ENCODE data around the gene CAPRIN2. TPM values are rescaled to one million over a fixed set of nuclear protein-coding genes. Genes with fewer than 3 reads are reported as not detected.

CAPRIN2 gene
- total RNA-seq, 4 donors from 2014 or later = 6.3 to 21.1 (median 7.2) TPM

DNA sequence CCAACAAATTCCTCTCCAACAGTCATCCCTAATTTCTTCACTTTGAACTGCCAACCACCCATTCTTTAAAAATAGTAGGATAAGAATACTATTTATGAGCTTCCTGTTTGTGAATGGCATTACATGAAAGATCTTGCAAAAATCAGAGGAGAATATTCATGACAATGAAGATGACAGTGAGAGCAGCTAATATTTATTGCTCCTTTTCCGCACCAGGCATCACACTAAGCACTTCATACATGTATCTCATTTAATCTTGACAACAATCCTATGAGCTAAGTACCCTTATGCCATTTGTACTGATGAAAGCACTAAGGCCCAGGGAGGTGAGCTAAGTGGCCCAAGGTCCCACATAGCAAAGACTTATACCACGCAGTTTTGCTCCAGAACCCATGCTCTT lies 37.3 kb upstream of the CAPRIN2 start:
- Histone ChIP-seq H3K27me3 (no peaks in the 10 kb centered on the region), H3K4me1 (peaks cover 7 to 24% of the 10 kb centered on the region in 2 donors), H3K27ac (peak overlapping the region in 1 of 4 donors; percentile 30), H3K9me3 (no peaks in the 10 kb centered on the region), H3K36me3 (no peaks in the 10 kb centered on the region), H3K4me3 (no peak overlapping the region)
- no peak for TF ChIP-seq POLR2A (IDR thresholded peaks at IDR 0.05)
- TF ChIP-seq, protein P1, sequence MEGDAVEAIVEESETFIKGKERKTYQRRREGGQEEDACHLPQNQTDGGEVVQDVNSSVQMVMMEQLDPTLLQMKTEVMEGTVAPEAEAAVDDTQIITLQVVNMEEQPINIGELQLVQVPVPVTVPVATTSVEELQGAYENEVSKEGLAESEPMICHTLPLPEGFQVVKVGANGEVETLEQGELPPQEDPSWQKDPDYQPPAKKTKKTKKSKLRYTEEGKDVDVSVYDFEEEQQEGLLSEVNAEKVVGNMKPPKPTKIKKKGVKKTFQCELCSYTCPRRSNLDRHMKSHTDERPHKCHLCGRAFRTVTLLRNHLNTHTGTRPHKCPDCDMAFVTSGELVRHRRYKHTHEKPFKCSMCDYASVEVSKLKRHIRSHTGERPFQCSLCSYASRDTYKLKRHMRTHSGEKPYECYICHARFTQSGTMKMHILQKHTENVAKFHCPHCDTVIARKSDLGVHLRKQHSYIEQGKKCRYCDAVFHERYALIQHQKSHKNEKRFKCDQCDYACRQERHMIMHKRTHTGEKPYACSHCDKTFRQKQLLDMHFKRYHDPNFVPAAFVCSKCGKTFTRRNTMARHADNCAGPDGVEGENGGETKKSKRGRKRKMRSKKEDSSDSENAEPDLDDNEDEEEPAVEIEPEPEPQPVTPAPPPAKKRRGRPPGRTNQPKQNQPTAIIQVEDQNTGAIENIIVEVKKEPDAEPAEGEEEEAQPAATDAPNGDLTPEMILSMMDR (IDR thresholded peaks at IDR 0.05 in 4 of 5, conservative IDR thresholded peaks at IDR 0.05 in 1 of 5) = no peak
- intact Hi-C loops (cut with DNase I; ENCODE audit: low total_unique reads) = no loop called here
- in situ Hi-C loops (cut with MboI; ENCODE audit: low sequenced_read_pairs in 4 of 4) = no loop called here
- no peak for ATAC-seq
- DNase-seq = no peak

DNA sequence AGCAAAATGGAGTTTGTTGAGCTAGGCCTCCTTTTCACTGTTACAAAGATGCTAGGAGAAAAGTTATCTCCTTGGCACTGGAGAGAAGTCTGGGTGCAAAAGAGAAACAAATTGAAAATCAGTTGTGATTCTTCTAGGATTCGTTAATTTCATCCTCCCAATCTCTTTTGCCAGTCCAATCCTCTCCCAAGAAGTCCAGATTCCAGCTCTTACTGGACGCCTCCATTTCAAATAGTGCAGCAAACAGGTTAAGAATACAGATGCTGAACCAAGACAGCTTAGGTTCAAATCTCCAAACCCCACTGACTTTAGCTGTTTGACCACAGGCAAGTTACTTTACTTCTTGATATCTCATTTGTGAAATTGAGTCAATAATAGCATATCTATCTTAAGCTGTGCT lies 34.0 kb upstream of the CAPRIN2 start:
- no peak overlapping the region for H3K4me3 ChIP-seq
- intact Hi-C loops (cut with DNase I; ENCODE audit: low total_unique reads) (no loop called here), in situ Hi-C loops (cut with MboI; ENCODE audit: low sequenced_read_pairs in 4 of 4) (no loop called here)
- no peak overlapping the region for H3K27ac ChIP-seq
- no peak for ATAC-seq
- H3K27me3 ChIP-seq = no peaks in the 10 kb centered on the region
- no peak for DNase-seq
- H3K4me1 ChIP-seq = peaks cover 7 to 13% of the 10 kb centered on the region in 2 donors
- TF ChIP-seq, protein P1 (IDR thresholded peaks at IDR 0.05 in 4 of 5, conservative IDR thresholded peaks at IDR 0.05 in 1 of 5) = no peak
- TF ChIP-seq POLR2A (IDR thresholded peaks at IDR 0.05) = no peak
- H3K36me3 ChIP-seq = no peaks in the 10 kb centered on the region
- no peaks in the 10 kb centered on the region for H3K9me3 ChIP-seq

DNA sequence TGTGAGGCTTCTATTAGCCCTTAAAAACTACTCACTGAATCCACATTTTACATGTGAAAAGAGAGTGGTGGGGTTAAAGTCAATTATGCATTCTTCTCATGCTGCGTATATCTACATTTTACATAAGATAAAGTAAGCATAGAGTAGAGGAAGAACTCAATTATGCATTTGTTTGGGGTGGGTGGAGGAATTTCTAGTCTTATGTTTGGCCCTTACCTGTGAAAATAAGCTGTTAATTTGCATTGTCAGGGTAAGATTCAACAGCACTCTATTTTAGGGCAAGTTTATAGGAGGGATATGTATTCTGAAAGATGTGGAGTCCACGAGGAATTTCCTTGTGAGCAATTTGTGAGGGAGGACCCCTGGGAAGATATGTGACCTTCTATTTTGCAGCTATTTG lies 30.9 kb upstream of the CAPRIN2 start:
- no peaks in the 10 kb centered on the region for H3K36me3 ChIP-seq
- no peaks in the 10 kb centered on the region for H3K9me3 ChIP-seq
- no peak overlapping the region for H3K27ac ChIP-seq
- H3K4me3 ChIP-seq = no peak overlapping the region
- peaks cover 9 to 13% of the 10 kb centered on the region in 2 donors for H3K4me1 ChIP-seq
- in situ Hi-C loops (cut with MboI; ENCODE audit: low sequenced_read_pairs in 4 of 4) (no loop called here), intact Hi-C loops (cut with DNase I; ENCODE audit: low total_unique reads) (no loop called here)
- ATAC-seq = no peak
- no peak for DNase-seq
- H3K27me3 ChIP-seq = no peaks in the 10 kb centered on the region
- TF ChIP-seq POLR2A (IDR thresholded peaks at IDR 0.05) = no peak
- TF ChIP-seq, protein P1 (IDR thresholded peaks at IDR 0.05 in 4 of 5, conservative IDR thresholded peaks at IDR 0.05 in 1 of 5) = no peak

DNA sequence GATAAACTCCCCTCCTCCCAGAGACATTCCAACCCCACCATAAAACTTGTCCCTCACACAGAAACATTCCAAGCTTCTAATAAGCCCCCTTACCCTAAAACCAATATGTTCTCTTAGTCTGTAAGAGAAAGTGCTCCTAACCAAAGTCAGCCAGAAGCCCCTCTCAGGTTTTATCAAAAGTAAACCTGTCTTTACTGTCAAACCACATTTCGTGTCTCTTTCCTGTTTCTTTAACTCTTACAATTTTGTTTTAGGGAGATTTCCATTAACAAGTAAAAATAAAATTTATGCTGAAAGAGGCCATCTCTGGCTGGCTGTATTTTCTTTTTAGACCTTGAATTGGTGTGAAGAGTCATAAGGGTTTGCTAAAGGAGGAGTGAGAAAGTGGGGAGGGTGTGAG lies 29.8 kb upstream of the CAPRIN2 start:
- Histone ChIP-seq H3K27me3 (no peaks in the 10 kb centered on the region), H3K4me1 (peaks cover 9 to 13% of the 10 kb centered on the region in 2 donors), H3K27ac (no peak overlapping the region), H3K9me3 (no peaks in the 10 kb centered on the region), H3K36me3 (no peaks in the 10 kb centered on the region), H3K4me3 (no peak overlapping the region)
- ATAC-seq = no peak
- intact Hi-C loops (cut with DNase I; ENCODE audit: low total_unique reads) = no loop called here
- no peak for DNase-seq
- in situ Hi-C loops (cut with MboI; ENCODE audit: low sequenced_read_pairs in 4 of 4) = no loop called here
- no peak for TF ChIP-seq POLR2A (IDR thresholded peaks at IDR 0.05)
- TF ChIP-seq, protein P1 (IDR thresholded peaks at IDR 0.05 in 4 of 5, conservative IDR thresholded peaks at IDR 0.05 in 1 of 5) = no peak

DNA sequence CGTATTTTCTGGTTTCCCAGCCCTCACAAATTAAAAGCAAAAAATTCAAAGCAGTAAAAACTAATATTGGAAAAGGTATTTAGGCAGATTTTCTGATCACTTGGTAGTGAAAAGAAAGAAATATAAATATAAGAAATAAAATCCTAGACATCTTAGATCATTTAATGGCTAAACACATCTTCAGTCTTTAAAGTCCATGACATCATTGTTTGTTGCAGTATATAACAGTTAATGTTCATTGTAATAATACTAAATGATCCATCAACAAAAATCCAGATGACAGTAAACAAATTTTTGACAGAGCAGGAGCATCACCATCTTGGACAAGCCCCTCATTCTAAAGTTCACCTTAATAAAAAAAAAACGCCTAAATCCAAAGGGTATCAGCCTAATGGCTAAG lies 29.2 kb upstream of the CAPRIN2 start:
- no peak overlapping the region for H3K27ac ChIP-seq
- TF ChIP-seq, protein P1 (IDR thresholded peaks at IDR 0.05 in 4 of 5, conservative IDR thresholded peaks at IDR 0.05 in 1 of 5) = no peak
- no peak for TF ChIP-seq POLR2A (IDR thresholded peaks at IDR 0.05)
- in situ Hi-C loops (cut with MboI; ENCODE audit: low sequenced_read_pairs in 4 of 4) = no loop called here
- H3K36me3 ChIP-seq = no peaks in the 10 kb centered on the region
- no peak overlapping the region for H3K4me3 ChIP-seq
- peaks cover 9 to 13% of the 10 kb centered on the region in 2 donors for H3K4me1 ChIP-seq
- ATAC-seq (no peak), DNase-seq (no peak)
- no peaks in the 10 kb centered on the region for H3K27me3 ChIP-seq
- H3K9me3 ChIP-seq = no peaks in the 10 kb centered on the region
- intact Hi-C loops (cut with DNase I; ENCODE audit: low total_unique reads) = loop anchor here (2.0 kb wide), 1 partner anchor 29 kb away; the partner anchor contains the start of gene CAPRIN2

Data from gastrocnemius medialis (tissue), 4 donors.